Left hindlimb (tissue), 1 donor: ENCODE data around the gene SMIM35.
A peak's percentile ranks its signal among the peaks of the same experiment; 100 is the strongest.
"Not testable (repeated sequence)": the region's sequence is repeated elsewhere in the genome, so short reads cannot be mapped to it uniquely, and the experiment has no call there.

Experiments
- DNase-seq: peaks from one replicate; pipeline ENCODE4 v3.0.0-alpha.2; 2018

SMIM35 gene

GRCh38 chr11:118017631-118018315 is 69.0 kb downstream of the SMIM35 start:
- DNase-seq: no peak

- DNase-seq: no peak
Measured at GRCh38 chr11:118017111-118017510, 69.7 kb downstream of the SMIM35 start.

GRCh38 chr11:118016104-118016503 is 70.7 kb downstream of the SMIM35 start:
- no peak for DNase-seq

GRCh38 chr11:118015385-118015841 is 71.3 kb downstream of the SMIM35 start:
- DNase-seq: no peak

- no peak for DNase-seq
Measured at GRCh38 chr11:118014022-118014421, 72.7 kb downstream of the SMIM35 start.

- DNase-seq: no peak
Measured at GRCh38 chr11:118012083-118012669, 74.6 kb downstream of the SMIM35 start.

- peak; percentile 47 for DNase-seq
Measured at GRCh38 chr11:118010738-118011461, 75.9 kb downstream of the SMIM35 start.

GRCh38 chr11:118009864-118010737 is 76.7 kb downstream of the SMIM35 start:
- DNase-seq: no peak

GRCh38 chr11:118008271-118008911 is 78.4 kb downstream of the SMIM35 start:
- DNase-seq: no peak

GRCh38 chr11:118007563-118008270 is 79.0 kb downstream of the SMIM35 start:
- not testable (repeated sequence) for DNase-seq

- no peak for DNase-seq
Measured at GRCh38 chr11:118007040-118007439, 79.7 kb downstream of the SMIM35 start.

- no peak for DNase-seq
Measured at GRCh38 chr11:118006153-118006534, 80.6 kb downstream of the SMIM35 start.

- no peak for DNase-seq
Measured at GRCh38 chr11:118005224-118006152, 81.3 kb downstream of the SMIM35 start.

- no peak for DNase-seq
Measured at GRCh38 chr11:118004543-118005223, 82.1 kb downstream of the SMIM35 start.

- no peak for DNase-seq
Measured at GRCh38 chr11:118003456-118003855, 83.3 kb downstream of the SMIM35 start.

GRCh38 chr11:118002541-118003423 is 84.0 kb downstream of the SMIM35 start:
- DNase-seq: peak; percentile 60

- DNase-seq: no peak
Measured at GRCh38 chr11:118002010-118002540, 84.7 kb downstream of the SMIM35 start.

GRCh38 chr11:118001494-118001971 is 85.2 kb downstream of the SMIM35 start:
- DNase-seq: no peak

- DNase-seq: no peak
Measured at GRCh38 chr11:118000850-118001228, 85.9 kb downstream of the SMIM35 start.
